Body of pancreas (tissue), 4 donors: ENCODE data around the gene SLC6A20.

Experiments used
- CTCF ChIP-seq, 7 experiments: fragments of 450-650 bp in 4 of 7; fragments of 200-600 bp in 3 of 7; sonication (generic) in 3 of 7; IDR thresholded peaks; one replicate each; pipeline ENCODE4 v1.5.1; 2016 to 2019; ENCODE audit warnings: antibody characterized with exemption in 7 of 7
- POLR2A ChIP-seq, 3 donors: fragments of 450-650 bp; IDR thresholded peaks; one replicate each; pipeline ENCODE4 v1.6.1; 2016; ENCODE audit warnings: antibody characterized with exemption in 3 of 3, mild to moderate bottlenecking in 2 of 3

- TF ChIP-seq CTCF (IDR thresholded peaks at IDR 0.05) (no peak), POLR2A (IDR thresholded peaks at IDR 0.05) (no peak)
Observed at GRCh38 chr3:45802146-45802545, 5.8 kb upstream of the SLC6A20 start.
